Neural cell (in vitro differentiated cells): ENCODE measurements around the gene SNX27. TPM values are rescaled to one million over a fixed set of nuclear protein-coding genes. Genes with fewer than 3 reads are reported as not detected.

Experiments
- H2AFZ ChIP-seq: fragments of 200-600, 300-800 bp; sonication (generic), shearing (Covaris generic); 2 replicates; pipeline ENCODE4 v1.6.0; 2014; ENCODE audit warnings: low read depth, mild to moderate bottlenecking, antibody characterized with exemption, low read length, moderate library complexity
- H3F3A ChIP-seq: fragments of 200-600 bp; shearing (Covaris generic); 2 replicates; pipeline ENCODE4 v1.6.1; 2016; ENCODE audit warnings: mild to moderate bottlenecking, moderate library complexity, mixed read lengths, antibody characterized with exemption, low read length; ENCODE audit not compliant: insufficient read depth, poor library complexity, severe bottlenecking
- H3K27ac ChIP-seq: fragments of 200-600, 300-800 bp; sonication (generic), shearing (Covaris generic); 2 replicates; pipeline ENCODE4 v1.5.1; 2014; ENCODE audit warnings: mild to moderate bottlenecking, low read length, moderate library complexity
- H3K27me3 ChIP-seq: fragments of 300-800, 200-600 bp; sonication (generic), shearing (Covaris generic); 2 replicates; pipeline ENCODE4 v1.6.0; 2014; ENCODE audit warnings: mild to moderate bottlenecking, low read depth, low read length, moderate library complexity; ENCODE audit not compliant: insufficient read depth
- H3K36me3 ChIP-seq: fragments of 300-800, 200-600 bp; sonication (generic), shearing (Covaris generic); 2 replicates; pipeline ENCODE4 v1.5.1; 2014; ENCODE audit warnings: mild to moderate bottlenecking, antibody characterized with exemption, low read length, moderate library complexity; ENCODE audit not compliant: insufficient read depth
- H3K4me2 ChIP-seq: fragments of 300-800, 200-600 bp; sonication (generic), shearing (Covaris generic); 2 replicates; pipeline ENCODE4 v1.6.0; 2014; ENCODE audit warnings: mild to moderate bottlenecking, low read length
- H3K4me3 ChIP-seq: fragments of 300-800, 200-600 bp; sonication (generic), shearing (Covaris generic); 2 replicates; pipeline ENCODE4 v1.5.1; 2014; ENCODE audit warnings: mild to moderate bottlenecking, low read length, moderate library complexity
- H3K79me2 ChIP-seq: fragments of 200-600 bp; shearing (Covaris generic); replicated peaks from 2 replicates; pipeline ENCODE4 v1.6.0; 2014; ENCODE audit warnings: mild to moderate bottlenecking, low read length, moderate library complexity; ENCODE audit not compliant: insufficient read depth
- H3K9ac ChIP-seq: fragments of 300-800, 200-600 bp; sonication (generic), shearing (Covaris generic); 2 replicates; pipeline ENCODE4 v1.6.1; 2016; ENCODE audit warnings: mild to moderate bottlenecking, low read length, mixed read lengths
- H3K9me2 ChIP-seq: fragments of 200-600 bp; shearing (Covaris generic); 2 replicates; pipeline ENCODE4 v1.6.1; 2016; ENCODE audit warnings: mild to moderate bottlenecking, low read length, mixed read lengths; ENCODE audit not compliant: insufficient read depth
- H3K9me3 ChIP-seq: fragments of 200-600, 300-800 bp; sonication (generic), shearing (Covaris generic); 2 replicates; pipeline ENCODE4 v1.6.1; 2016; ENCODE audit warnings: mild to moderate bottlenecking, mixed run types, low read length, moderate library complexity, mixed read lengths
- H4K20me1 ChIP-seq: fragments of 200-600 bp; shearing (Covaris generic); 2 replicates; pipeline ENCODE4 v1.6.1; 2016; ENCODE audit warnings: mild to moderate bottlenecking, mixed run types; ENCODE audit not compliant: insufficient read depth
- EP300 ChIP-seq: fragments of 450-650 bp; conservative IDR thresholded peaks from 2 replicates; pipeline ENCODE4 v1.6.1; 2014; ENCODE audit warnings: antibody characterized with exemption, mild to moderate bottlenecking, moderate library complexity; ENCODE audit not compliant: poor library complexity, severe bottlenecking
- EZH2 ChIP-seq: fragments of 200-600, 300-800 bp; shearing (Covaris generic), sonication (generic); IDR thresholded peaks from 2 replicates; pipeline ENCODE4 v1.6.1; 2014; ENCODE audit warnings: antibody characterized with exemption, low read length, borderline replicate concordance, mild to moderate bottlenecking; ENCODE audit not compliant: insufficient read depth, poor library complexity, severe bottlenecking
- MXI1 ChIP-seq: fragments of 450-650 bp; conservative IDR thresholded peaks from 2 replicates; pipeline ENCODE4 v1.6.1; 2014; ENCODE audit warnings: antibody characterized with exemption, mild to moderate bottlenecking; ENCODE audit not compliant: poor library complexity, severe bottlenecking
- POLR2AphosphoS5 ChIP-seq: IDR thresholded peaks from 2 replicates; pipeline ENCODE4 v1.6.1; 2012
- RAD21 ChIP-seq: fragments of 450-650 bp; conservative IDR thresholded peaks from 2 replicates; pipeline ENCODE4 v1.6.1; 2014; ENCODE audit warnings: antibody characterized with exemption, mild to moderate bottlenecking, moderate library complexity
- SMC3 ChIP-seq: fragments of 450-650 bp; conservative IDR thresholded peaks from 2 replicates; pipeline ENCODE4 v1.6.1; 2014; ENCODE audit warnings: antibody characterized with exemption, mild to moderate bottlenecking, moderate library complexity; ENCODE audit not compliant: poor library complexity
- TAF1 ChIP-seq: IDR thresholded peaks from 2 replicates; pipeline ENCODE4 v1.6.1; 2012; ENCODE audit warnings: low read depth
- polyA plus RNA-seq: library from polyadenylated mRNA; depleted of rRNA; stranded (reverse); fragments of >200 nt; gene quantifications from 2 replicates; pipeline ENCODE4 v1.2.3, GENCODE V29; 2014
- TF ChIP-seq, protein P1 (sequence below): IDR thresholded peaks from 2 replicates; pipeline ENCODE4 v1.6.1; 2012; ENCODE audit warnings: borderline replicate concordance
- TF ChIP-seq, protein P2 (sequence below): fragments of 450-650 bp; IDR thresholded peaks from 2 replicates; pipeline ENCODE4 v1.5.1; 2014; ENCODE audit warnings: antibody characterized with exemption, mild to moderate bottlenecking, moderate library complexity; ENCODE audit not compliant: poor library complexity, severe bottlenecking

The SNX27 gene
- polyA plus RNA-seq, 1 donor from 2014 or later = 30.2 TPM

DNA sequence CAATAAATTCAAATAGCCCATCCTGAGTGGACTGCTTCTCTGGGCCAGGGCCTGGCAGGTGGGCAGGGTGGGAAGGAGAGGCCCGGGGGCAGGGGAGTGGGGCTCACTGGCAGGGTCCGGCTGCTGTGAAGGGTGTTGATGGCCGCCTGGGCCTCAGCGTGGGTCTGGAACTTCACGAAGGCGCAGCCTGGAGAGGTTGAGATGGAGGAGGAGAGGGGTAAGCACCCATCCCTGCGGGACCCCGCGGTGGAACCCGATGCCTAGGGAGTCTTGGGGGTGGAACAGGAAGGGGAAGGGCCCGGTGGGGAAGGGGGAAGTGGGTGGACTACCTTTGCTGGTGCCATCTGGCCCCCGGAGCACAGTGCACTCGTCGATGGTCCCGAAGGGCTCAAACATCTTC is 97.0 kb downstream of the SNX27 start:
- Histone ChIP-seq H2AFZ (no peak overlapping the region), H3K9me3 (no peaks in the 10 kb centered on the region), H3K36me3 (peaks cover 5% of the 10 kb centered on the region), H4K20me1 (no peaks in the 10 kb centered on the region), H3K27ac (peak overlapping the region; percentile 99), H3K4me2 (no peak overlapping the region), H3F3A (no peaks in the 10 kb centered on the region), H3K27me3 (no peaks in the 10 kb centered on the region), H3K9me2 (no peaks in the 10 kb centered on the region), H3K9ac (peak overlapping the region; percentile 94), H3K4me3 (peak overlapping the region; percentile 7), H3K79me2 (peaks cover 58% of the 10 kb centered on the region)
- TF ChIP-seq TAF1 = no peak
- no peak for TF ChIP-seq MXI1

DNA sequence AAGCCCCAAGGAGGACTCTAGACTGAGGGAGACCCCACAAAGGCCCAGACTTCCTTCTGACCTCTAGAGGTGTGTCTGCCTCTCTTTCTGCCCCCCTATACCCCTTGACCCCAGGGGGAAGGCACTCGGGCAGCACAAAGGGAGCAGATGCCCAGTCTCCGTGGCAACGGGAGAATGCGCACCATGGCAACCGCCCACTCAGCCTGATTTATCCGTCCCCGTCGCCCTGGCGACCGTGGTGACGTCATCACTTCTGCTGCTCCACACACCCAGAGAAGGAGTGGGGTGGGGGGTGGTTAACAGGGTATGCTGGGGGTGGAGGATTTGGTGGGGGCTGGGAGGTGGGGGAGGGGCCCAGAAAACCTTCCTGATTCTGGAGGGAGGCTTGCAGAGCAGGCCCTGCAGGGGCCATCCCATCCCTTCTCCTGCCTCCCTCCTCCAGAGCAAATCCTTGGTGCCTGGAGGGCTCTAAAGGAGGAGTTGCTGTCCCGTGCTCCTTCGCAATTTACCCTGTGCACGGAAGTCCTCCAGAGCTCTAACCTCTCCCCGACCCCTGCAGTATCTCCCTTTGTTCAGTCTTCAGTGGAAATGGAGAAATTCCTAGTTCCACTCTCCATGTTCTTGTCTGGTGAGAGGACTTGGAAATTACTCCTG is 98.5 kb downstream of the SNX27 start:
- no peaks in the 10 kb centered on the region for H4K20me1 ChIP-seq
- TF ChIP-seq, protein P1, sequence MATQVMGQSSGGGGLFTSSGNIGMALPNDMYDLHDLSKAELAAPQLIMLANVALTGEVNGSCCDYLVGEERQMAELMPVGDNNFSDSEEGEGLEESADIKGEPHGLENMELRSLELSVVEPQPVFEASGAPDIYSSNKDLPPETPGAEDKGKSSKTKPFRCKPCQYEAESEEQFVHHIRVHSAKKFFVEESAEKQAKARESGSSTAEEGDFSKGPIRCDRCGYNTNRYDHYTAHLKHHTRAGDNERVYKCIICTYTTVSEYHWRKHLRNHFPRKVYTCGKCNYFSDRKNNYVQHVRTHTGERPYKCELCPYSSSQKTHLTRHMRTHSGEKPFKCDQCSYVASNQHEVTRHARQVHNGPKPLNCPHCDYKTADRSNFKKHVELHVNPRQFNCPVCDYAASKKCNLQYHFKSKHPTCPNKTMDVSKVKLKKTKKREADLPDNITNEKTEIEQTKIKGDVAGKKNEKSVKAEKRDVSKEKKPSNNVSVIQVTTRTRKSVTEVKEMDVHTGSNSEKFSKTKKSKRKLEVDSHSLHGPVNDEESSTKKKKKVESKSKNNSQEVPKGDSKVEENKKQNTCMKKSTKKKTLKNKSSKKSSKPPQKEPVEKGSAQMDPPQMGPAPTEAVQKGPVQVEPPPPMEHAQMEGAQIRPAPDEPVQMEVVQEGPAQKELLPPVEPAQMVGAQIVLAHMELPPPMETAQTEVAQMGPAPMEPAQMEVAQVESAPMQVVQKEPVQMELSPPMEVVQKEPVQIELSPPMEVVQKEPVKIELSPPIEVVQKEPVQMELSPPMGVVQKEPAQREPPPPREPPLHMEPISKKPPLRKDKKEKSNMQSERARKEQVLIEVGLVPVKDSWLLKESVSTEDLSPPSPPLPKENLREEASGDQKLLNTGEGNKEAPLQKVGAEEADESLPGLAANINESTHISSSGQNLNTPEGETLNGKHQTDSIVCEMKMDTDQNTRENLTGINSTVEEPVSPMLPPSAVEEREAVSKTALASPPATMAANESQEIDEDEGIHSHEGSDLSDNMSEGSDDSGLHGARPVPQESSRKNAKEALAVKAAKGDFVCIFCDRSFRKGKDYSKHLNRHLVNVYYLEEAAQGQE = no peak
- TF ChIP-seq MXI1 (peak; percentile 76), EP300 (peak; percentile 71)
- H3K27ac ChIP-seq = peak overlapping the region; percentile 99
- H3K4me3 ChIP-seq = peak overlapping the region; percentile 72
- peak overlapping the region; percentile 94 for H3K9ac ChIP-seq
- peaks cover 11% of the 10 kb centered on the region for H3K36me3 ChIP-seq
- H3K27me3 ChIP-seq = no peaks in the 10 kb centered on the region
- no peaks in the 10 kb centered on the region for H3K9me3 ChIP-seq
- peaks cover 72% of the 10 kb centered on the region for H3K79me2 ChIP-seq
- no peak overlapping the region for H2AFZ ChIP-seq
- peaks cover 6% of the 10 kb centered on the region for H3F3A ChIP-seq
- H3K4me2 ChIP-seq = peak overlapping the region; percentile 80
- no peaks in the 10 kb centered on the region for H3K9me2 ChIP-seq

DNA sequence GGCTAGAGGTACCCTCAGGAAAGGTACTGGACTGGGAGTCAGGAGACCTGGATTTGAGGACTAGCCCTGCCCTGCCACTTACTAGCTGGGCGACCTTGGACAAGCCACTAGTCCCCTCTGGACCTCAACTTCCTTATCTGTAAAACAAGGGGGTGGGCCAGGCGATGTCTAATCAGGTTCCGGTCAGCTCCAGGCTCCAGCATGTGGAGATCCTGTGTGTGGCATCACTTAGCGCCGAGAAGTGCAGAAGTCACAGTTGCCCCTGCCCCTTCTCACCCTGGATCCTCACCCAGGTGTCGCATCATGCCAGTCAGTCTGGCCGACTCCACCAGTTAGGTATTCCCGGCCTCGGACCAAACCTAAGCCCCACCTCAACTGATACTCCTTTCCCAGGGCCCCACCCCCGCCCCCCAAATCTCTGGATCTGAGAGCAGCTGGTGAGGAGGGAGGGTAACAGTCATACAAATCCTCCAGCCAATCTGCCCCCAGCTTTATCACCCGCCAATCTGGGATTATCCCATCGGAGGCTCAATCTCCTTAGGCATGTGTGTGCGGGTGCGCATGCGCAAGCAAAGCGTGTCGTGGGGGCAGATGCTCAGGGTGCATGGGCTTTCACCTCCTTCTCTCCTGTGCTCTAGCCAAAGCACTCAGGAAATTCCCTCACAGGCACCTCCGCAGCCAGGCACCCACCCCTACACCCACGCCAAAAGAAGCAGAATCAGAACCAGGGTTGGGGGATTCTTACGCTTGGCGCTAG is 99.4 kb downstream of the SNX27 start:
- H2AFZ ChIP-seq = no peak overlapping the region
- peak overlapping the region; percentile 94 for H3K9ac ChIP-seq
- peak overlapping the region; percentile 72 for H3K4me3 ChIP-seq

More for the DNA sequence above, 99.4 kb downstream of the SNX27 start:
- Histone ChIP-seq H4K20me1 (no peaks in the 10 kb centered on the region), H3K36me3 (peaks cover 11% of the 10 kb centered on the region), H3K27me3 (no peaks in the 10 kb centered on the region), H3K79me2 (peaks cover 81% of the 10 kb centered on the region), H3K9me2 (no peaks in the 10 kb centered on the region), H3K27ac (peak overlapping the region; percentile 99), H3K9me3 (no peaks in the 10 kb centered on the region), H3F3A (peaks cover 6% of the 10 kb centered on the region), H3K4me2 (peak overlapping the region; percentile 80)
- TF ChIP-seq EP300 (no peak), SMC3 (no peak), POLR2AphosphoS5 (no peak), TAF1 (no peak), RAD21 (no peak), EZH2 (no peak)
- TF ChIP-seq, protein P2, sequence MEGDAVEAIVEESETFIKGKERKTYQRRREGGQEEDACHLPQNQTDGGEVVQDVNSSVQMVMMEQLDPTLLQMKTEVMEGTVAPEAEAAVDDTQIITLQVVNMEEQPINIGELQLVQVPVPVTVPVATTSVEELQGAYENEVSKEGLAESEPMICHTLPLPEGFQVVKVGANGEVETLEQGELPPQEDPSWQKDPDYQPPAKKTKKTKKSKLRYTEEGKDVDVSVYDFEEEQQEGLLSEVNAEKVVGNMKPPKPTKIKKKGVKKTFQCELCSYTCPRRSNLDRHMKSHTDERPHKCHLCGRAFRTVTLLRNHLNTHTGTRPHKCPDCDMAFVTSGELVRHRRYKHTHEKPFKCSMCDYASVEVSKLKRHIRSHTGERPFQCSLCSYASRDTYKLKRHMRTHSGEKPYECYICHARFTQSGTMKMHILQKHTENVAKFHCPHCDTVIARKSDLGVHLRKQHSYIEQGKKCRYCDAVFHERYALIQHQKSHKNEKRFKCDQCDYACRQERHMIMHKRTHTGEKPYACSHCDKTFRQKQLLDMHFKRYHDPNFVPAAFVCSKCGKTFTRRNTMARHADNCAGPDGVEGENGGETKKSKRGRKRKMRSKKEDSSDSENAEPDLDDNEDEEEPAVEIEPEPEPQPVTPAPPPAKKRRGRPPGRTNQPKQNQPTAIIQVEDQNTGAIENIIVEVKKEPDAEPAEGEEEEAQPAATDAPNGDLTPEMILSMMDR = no peak
- TF ChIP-seq, protein P1 = no peak
